Stimulated activated CD8-positive, alpha-beta memory T cell treated with anti-CD3 and anti-CD28 coated beads, Interleukin-4, amount 100 ng/mL, for 24 hours (primary cell): Measurements from ENCODE around the gene SPDYE1.
"Not testable (repeated sequence)": the region's sequence is repeated elsewhere in the genome, so short reads cannot be mapped to it uniquely, and the experiment has no call there.

ENCODE experiments used
- DNase-seq: peaks from one replicate; pipeline ENCODE4 v3.0.0-alpha.2; 2020; ENCODE audit warnings: low read depth

SPDYE1 gene

DNA sequence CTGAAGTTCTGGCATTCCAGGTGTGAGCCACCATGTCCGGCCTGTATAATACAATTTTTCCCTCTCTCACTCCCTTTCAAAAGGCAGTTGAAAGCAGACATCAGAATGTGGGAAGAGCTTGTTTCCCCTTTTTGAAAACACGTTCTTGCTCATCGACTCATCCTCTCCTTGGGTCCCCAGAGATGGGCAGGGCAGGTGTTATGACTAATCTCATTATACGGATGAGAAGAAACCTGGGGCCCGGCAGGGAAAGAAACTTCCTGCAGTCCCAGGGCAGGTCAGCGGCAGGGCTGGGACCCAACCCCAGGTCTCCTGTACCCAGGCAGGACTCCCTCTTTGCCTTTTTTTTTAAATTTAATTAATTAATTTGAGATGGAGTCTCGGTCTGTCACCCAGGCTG lies 4.8 kb upstream of the SPDYE1 start:
- DNase-seq: not testable (repeated sequence)

DNA sequence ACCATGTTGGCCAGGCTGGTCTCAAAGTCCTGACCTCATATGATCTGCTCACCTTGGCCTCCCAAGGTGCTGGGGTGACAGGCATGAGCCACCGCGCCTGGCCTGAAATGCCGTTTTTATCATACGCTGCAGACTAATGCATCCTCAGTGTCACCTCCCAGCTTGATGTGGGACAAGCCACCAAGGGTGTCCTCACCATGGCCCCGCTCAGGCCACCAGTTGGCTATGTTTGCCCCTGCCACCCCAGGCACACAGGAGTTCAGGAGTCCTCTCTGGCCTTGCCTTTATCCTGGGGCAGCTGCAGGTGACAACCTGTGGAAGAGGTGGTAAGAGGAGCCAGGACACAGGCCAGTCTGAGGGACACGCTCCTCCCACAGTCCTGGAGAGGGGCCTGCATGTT lies 3.0 kb upstream of the SPDYE1 start:
- not testable (repeated sequence) for DNase-seq

DNA sequence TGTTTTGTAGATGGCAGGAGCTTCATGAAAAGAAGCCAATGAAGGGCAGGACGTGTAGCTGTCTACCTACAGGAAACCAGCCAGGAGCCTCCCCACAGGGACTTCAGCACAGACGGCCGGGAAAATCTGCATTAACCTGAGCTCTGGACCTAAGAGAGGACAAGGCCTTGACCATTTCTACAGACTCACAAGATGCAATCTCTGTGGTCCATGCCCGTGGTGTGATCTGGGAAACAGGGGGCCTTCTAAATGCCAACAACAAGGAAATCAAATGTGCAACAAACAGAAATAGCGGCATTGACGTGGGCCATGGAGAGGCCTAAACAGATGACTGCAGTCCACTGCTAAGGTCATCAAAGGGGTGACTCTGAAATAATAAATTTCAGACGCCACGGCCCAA lies 14.4 kb downstream of the SPDYE1 start:
- DNase-seq: not testable (repeated sequence)

DNA sequence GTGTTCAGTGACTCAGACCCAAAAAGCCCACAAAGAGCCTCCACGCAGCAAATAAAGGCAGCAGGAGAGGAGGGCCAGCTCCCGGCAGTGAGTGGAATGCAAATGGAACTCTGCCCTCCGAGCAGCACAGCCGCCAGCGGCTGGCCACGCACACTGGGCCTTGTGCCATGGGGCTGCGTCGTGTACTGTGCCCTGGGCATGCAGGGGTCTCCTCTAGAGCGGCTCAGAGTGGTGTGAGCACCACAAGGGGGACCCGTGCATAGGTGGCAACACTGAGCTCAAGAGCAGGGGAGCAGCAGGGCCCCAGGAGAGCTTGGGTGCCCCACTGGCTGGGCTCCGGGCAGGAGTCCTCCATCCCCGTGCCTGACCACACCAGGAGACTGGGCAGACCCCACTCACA lies 17.4 kb downstream of the SPDYE1 start:
- not testable (repeated sequence) for DNase-seq

DNA sequence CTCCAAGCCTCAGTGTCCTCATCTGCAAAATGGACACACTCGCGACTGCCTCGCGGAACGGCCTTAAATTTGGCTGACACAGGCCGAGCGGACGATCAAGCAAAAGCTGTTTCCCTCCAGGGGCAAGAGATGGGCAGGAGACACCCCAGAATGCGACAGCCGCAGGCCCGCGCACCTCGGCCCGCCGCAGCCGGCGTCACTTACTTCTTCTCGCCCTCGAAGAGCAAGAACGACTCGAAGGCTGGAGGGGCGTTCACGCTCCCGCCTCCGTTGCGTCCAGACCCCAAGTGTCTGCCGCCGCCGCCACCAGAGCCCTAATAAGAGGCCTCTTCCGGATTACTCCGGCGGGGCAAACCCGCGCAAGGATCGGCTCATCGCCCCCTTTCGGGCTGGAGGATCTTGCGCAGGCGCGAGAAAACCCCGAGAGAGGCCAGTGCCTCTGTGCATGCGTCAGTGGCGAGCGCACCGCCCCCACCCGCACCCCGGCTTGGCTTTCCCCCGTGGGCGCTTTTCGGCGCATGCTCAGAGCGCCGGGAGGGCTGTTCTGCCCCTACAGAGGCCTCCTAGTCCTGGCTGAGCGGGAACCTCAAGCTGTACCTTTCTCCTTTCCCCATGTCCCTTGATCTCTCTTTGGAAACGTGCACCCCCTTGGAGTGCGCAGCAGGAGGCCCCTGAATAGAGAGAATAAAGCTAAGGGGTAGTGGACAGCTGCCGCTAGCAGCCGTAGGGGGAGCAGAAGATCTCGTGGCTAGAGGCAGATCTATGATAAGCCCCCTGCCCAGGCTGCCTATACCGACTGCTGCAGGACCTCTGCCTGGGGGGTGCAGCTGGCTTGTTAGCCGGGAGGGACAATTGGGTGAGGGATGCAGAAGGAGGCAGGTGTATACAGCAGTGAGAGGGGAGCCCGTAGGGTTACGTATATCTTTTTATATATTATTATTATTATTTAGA lies 21.4 kb downstream of the SPDYE1 start:
- peak; percentile 99 for DNase-seq

DNA sequence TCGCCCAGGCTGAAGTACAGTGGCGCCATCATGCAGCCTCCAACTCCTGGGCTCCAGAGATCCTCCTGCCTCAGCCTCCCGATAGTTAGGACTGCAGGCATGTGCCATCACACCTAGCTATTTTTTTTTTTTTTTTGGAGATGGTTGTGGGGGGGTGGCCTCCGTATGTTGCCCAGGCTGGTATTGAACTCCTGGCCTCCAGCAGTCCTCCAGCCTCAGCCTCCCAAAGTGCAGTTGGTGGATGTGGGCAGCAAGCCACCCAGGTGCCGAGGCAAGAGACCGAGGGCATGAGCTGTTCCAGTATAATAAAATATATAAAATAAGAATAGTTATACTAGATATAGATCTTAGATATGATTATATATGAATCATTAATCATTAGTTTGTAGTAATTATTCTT lies 22.1 kb downstream of the SPDYE1 start:
- DNase-seq: not testable (repeated sequence)

DNA sequence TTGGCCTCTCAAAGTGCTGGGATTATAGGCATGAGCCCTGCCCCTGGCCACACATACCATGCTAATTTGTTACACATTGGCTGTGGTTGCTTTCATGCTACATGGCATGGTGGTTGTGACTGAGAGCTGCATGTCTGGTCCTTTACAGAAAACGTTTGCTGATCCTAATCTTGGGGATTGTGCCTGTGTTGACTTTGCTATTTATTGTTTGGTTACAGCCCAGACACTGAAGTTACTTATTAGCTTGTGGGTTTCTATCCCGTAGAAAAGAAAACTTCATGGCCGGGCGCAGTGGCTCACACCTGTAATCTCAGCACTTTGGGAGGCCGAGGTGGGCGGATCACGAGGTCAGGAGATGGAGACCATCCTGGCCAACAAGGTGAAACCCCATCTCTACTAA lies 24.4 kb downstream of the SPDYE1 start:
- not testable (repeated sequence) for DNase-seq

DNA sequence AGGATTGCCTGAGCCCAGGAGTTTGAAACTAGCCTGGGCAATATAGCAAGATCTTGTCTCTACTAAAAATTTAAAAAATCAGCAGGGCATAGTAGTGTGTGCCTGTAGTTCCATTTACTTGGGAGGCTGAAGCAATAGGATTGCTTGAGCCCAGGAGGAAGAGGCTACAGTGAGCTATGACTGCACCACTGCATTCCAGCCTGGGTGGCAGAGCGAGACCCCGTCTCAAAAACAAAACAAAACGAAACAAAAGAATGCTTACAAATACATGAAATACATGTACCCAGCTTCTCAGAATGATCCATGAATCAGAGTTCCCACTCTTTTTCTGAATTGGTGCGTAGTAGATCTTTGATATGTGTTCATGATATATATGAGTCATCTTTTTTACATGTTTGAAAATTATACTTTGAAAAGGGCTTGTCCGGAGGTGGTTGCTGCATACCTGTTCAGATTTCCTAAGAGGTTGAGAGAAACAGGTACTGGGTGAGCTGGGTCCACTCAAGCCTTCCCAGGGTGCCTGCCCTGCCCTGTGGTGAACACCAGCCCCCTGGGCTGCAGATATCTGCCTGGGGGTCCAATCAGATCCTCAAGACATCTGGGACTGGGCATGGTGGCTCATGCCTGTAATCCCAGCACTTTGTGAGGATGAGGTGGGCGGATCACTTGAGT lies 25.2 kb downstream of the SPDYE1 start:
- DNase-seq: not testable (repeated sequence)

DNA sequence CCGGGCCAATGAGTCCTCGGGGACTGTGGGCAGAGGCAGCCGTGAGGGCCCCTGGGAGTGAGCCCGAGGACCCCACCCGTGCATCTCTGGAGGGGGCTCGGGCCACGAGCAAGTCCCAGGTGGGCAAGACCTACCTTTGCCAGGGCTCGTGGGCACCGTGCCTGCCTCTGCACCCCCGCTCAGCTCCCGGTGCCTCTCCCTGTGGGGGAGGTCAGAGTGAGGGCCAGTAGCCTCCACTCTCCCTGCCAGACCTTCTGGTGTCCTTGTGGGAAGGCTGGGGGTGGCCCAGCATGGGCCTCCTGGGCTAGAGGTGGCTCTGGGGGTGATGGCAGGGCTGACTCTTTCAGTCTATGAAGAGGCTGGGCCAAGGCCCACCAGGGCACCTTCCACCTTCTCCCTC lies 31.7 kb downstream of the SPDYE1 start:
- not testable (repeated sequence) for DNase-seq

DNA sequence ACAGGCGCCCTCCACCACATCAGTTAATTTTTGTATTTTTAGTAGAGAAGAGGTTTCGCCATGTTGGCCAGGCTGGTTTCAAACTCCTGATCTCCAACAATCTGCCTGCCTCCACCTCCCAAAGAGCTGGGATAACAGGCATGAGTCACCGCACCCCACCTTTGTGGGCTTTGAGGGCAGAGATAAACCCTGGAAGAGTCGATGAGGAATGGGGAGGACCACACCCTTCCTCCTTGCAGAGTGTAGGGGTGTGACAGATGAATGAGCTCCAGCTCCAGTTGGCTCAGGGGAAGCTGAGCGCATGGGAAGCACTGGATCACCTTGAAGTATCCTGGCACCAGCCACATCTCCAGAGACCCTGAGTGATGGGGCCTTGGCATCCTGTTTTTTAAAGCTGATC lies 32.3 kb downstream of the SPDYE1 start:
- not testable (repeated sequence) for DNase-seq

DNA sequence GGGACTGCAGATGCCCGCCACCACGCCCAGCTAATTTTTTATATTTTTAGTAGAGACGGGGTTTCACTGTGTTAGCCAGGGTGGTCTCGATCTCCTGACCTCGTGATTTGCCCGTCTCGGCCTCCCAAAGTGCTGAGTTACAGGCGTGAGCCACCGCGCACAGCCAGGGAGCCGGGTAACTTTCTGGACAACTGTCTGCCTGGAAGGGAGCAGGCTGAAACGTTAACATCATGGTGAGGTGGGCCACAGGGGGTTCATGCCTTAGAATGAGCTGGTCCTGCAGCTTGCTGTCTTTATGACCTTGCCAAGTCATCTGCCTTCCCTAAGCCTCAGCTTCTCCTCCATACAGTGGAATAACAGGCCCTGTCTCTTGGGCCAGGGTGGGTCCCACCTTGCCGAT lies 33.6 kb downstream of the SPDYE1 start:
- not testable (repeated sequence) for DNase-seq

DNA sequence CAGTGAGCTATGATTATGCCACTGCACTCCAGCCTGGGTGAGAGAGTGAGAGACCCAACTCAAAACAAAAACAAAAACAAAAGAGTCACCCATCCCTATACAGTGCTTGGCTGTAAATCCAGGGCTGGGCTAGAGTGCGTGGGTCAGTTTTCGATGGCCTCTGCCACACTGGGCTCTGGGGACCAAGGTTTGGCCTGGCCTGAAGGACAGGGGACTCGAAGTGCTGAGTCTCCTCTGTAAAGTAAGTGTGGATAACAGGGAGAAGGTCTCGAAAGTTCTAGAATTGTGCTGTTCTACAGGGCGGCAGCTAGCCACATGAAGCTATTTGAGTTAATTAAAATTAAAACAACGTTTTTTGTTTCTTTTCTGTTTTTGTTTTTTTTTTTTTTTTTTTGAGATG lies 34.3 kb downstream of the SPDYE1 start:
- not testable (repeated sequence) for DNase-seq

DNA sequence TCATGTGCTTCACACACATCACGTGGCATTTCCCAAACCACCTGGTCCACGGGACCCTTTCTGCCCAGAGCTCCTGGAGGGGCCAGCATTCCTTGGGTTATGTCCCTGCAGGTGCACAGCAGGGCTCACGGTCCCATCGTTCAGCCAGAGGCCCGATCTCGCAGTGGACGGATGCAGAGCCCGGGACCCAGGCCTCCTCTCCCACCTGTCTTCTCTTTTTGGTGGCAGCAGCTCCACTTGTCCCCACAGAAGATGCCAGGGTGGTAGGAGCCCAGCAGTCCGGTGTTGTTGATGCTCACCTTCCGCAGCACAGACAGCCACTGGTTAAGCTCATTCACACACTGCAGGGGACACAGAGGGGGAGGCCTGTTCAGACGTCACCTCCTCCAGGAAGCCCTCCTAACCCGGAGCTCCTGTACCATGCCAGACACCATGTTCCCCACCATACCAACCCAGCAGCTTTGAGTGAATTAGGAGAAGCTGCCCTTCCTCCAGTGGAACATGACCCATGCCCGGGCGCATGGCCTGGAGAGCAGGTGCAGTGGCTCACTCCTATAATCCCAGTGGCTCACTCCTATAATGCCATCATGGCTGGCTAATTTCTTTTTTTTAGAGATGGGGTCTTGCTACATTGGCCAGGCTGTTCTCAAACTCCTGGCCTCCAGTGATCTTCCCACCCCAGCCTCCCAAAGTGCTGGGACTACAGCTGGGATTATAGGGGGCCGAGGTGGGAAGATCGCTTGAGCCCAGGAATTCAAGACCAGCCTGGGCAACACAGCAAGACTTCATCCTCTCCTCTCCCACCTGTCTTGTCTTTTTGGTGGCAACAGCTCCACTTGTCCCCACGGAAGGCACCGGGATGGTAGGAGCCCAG lies 36.5 kb downstream of the SPDYE1 start:
- not testable (repeated sequence) for DNase-seq

DNA sequence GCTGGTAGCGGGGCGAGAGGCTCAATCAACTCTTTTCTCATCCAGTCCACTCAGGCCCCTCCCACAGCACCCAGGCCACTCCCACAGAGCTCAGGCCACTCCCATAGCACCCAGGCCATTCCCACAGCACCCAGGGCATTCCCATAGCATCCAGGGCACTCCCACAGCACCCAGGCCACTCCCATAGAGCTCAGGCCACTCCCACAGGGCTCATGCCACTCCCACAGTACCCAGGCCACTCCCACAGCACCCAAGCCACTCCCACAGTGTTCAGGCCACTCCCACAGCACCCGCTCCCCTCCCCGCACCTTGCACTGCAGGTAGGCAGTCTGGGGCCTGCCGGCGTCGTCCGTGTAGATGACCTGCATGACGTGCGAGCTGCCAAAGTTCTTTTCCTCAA lies 38.7 kb downstream of the SPDYE1 start:
- not testable (repeated sequence) for DNase-seq

DNA sequence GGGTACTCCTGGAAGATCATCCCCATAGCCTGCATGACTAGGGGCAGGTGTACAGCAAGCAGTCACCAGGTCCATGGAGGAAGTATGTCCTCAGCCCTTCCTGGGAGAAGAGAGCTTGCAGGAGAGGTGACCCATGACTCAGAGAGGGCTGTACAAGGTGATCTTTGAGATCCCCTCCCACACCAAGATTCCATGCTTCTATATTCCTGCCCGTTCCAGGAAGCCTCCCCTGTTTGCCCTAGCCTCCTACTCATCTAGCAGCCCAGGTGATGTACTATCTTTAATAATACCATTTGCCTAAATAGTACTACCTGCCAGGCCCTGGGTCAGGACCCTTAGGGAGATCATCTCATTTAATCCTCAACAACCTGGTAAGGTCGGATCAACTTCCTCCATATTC lies 40.3 kb downstream of the SPDYE1 start:
- DNase-seq: not testable (repeated sequence)

DNA sequence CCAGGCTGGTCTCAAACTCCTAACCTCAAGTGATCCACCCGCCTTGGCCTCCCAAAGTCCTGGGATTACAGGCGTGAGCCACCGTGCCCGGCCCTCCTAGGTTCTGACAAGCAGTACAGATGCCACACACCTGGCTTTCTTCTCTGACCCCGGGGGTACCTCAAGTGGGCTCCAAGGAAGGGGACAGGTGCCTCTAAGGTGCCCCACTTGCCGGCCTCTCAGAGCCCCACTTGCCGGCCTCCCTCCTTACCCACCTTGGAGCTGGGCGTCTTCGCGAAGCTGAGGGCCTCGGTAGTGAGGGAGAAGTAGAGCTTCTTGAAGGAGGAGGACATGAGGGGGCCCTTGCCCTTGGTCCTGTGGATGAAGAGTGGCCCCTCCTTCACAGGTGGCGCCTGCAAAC lies 40.9 kb downstream of the SPDYE1 start:
- DNase-seq: not testable (repeated sequence)

DNA sequence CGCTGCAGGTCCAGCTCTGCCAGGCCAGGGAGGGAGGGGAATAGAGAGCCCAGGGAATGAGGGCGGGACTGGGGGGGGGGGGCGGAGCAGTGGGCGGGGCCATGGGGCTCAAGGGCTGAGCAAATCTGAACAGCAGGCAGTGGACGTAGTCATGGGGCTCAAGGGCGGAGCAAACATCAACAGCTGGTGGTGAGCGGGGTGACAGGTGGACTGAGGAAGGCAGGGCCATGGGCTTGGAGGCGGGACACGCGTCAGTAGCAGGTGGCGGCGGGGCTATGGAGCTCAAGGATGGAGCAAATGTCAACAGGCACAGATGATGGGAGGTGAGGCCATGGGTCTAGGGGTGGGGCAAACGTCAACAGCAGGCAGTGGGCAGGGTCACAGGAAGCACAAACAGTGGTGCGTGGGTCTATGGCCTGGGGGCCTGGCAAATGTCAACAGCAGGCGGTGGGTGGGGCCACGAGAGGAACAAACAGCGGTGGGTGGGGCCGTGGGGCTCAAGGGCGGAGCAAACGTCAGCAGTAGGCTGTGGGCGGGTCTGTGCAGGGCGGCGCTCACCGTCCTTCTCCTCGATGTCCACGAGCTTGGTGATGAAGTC lies 41.4 kb downstream of the SPDYE1 start:
- peak; percentile 76 for DNase-seq

DNA sequence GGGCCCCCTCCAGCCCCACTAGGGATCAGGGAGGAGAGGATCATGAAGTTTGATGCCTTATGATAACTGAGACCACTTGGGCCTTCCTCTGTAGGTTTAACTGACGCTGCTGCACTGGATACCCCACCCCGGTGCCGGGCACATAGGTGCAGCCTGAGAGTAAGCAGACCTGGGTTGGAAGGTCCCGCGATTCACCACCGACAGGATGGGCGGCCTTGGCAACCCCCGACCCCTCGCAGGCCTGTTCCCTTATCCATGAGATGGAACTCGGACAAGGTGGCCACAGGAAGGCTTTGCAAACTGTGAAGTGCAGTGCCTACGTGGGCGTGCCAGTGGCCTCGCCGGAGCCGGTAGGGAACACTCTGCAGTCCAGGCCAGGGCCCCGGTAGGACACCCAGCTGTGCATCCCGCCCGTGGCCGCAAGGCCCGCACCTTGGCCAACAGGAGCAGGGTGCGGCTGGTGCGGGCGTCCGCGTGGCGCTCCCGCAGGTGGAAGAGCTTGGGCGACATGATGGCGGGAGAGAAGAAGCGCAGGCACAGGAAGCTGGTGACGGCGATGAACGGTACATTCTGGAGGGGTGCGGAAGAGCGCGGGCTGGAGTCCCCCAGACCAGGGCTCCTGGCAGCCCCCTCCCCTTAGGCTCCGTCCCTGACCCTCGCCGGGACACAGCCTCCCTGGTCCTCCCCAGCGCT lies 42.2 kb downstream of the SPDYE1 start:
- DNase-seq: not testable (repeated sequence)

DNA sequence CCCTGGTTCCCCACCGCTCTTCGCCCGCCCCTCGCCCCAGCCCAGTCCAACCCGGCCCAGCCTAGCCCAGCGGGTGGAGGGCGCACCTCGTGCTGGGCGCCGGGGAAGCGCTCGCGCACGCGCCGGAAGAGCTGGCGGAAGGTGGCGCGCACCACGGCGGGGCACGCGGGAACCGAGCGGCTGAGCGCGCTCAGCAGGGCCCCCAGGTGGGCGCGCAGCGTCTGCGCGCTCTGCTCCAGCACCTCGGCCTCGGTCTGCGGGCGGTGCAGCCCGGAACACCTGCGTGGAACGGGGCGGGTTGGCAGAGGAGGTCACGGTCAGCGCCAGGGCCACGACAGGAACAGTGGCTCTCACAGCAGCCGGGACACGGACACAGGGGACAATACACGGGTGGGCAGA lies 42.8 kb downstream of the SPDYE1 start:
- DNase-seq: peak; percentile 39

DNA sequence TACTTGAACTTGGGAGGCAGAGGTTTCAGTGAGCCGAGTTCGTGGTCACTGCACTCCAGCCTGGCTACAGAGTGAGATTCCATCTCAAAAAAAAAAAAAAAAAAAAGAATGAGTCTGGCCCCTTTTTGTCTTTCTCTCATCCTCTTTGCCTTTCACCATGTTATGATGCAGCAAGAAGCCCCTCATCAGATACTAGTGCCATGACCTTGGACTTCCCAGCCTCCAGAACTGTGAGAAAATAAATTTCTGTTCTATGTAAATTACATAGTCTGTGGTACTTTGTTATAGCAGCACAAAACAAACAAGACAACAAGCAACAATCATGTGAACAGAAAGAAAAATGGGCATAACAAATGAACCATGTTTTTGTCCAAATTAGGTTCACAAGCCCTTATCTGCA lies 44.5 kb downstream of the SPDYE1 start:
- no peak for DNase-seq

DNA sequence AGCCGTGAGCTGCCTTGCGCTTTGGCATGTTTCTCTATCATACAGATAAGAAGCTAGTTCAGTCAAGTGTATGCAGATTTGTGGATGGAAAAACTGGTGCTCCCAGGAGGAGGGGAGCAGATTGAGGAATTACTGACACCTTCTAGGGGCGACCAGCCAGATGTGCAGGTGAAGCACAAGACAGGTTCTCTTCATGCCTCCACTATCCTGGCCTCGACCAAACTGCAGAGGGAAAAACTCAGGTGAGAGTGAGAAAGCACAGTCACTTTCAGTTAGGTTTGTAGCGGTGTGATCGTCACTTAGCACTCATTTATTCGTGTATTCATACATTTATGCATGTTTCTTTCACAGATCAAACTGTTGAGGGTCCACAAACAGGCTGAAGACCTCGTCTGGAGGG lies 46.2 kb downstream of the SPDYE1 start:
- no peak for DNase-seq
